Activated naive CD8-positive, alpha-beta T cell treated with anti-CD3 and anti-CD28 coated beads, Interleukin-2, amount 10 ng/mL, durations not matched to agents 7 days and 5 days (primary cell): ENCODE measurements around the gene RNF113B. TPM values are rescaled to one million over a fixed set of nuclear protein-coding genes. Genes with fewer than 3 reads are reported as not detected.

ENCODE experiments used
- ATAC-seq: fragments of 150-1000 bp; cut with Tn5 transposase; one replicate; pipeline ENCODE4 v1.10.0; 2021; ENCODE audit warnings: low read depth, moderate library complexity
- POLR2A ChIA-PET: fragments of 350-600 bp; sonication (Branson Sonifier 250); formaldehyde crosslinking; loops from one replicate; lab custom pipeline; 2021; ENCODE audit warnings: antibody characterized with exemption; lab: Charles Lee
- DNase-seq: peaks from one replicate; pipeline ENCODE4 v3.0.0; 2021
- H3K27ac Mint-ChIP-seq: one replicate; pipeline ENCODE4 v1.8.0; 2022; ENCODE audit warnings: mild to moderate bottlenecking, mixed read lengths
- H3K27me3 Mint-ChIP-seq: one replicate; pipeline ENCODE4 v1.8.0; 2022; ENCODE audit warnings: mild to moderate bottlenecking, moderate library complexity, mixed read lengths
- H3K36me3 Mint-ChIP-seq: one replicate; pipeline ENCODE4 v1.8.0; 2021; ENCODE audit warnings: mild to moderate bottlenecking, mixed read lengths
- H3K4me1 Mint-ChIP-seq: one replicate; pipeline ENCODE4 v1.8.0; 2021; ENCODE audit warnings: mixed read lengths
- H3K4me3 Mint-ChIP-seq: one replicate; pipeline ENCODE4 v1.8.0; 2022; ENCODE audit warnings: mild to moderate bottlenecking, moderate library complexity, mixed read lengths
- H3K9me3 Mint-ChIP-seq: one replicate; pipeline ENCODE4 v1.8.0; 2021; ENCODE audit warnings: mixed read lengths
- total RNA-seq, 2 experiments: library from RNA; stranded (reverse); gene quantifications; one replicate each; pipeline ENCODE4 v1.2.3, GENCODE V29; 2021

Gene RNF113B
- total RNA-seq, 2 experiments from 2014 or later: not detected

DNA sequence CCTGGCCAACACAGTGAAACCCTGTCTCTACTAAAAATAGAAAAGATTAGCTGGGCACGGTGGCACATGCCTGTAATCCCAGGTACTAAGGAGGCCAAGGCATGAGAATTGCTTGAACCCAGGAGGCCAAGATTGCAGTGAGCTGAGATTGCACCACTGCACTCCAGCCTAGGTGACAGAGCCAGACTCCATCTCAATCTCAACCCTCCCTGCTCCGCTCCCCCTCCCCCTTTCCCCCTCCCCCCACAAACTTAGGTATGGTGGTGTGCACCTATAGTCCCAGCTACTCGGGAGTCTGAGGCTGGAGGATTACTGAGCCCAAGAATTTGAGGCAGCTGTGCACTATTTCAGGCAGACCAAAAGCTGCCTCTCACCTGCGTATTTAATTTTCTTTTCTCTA is 21.6 kb upstream of the RNF113B start:
- H3K36me3 Mint-ChIP-seq: no peaks in the 10 kb centered on the region
- peaks cover 10% of the 10 kb centered on the region for H3K27me3 Mint-ChIP-seq
- no peak overlapping the region for H3K4me3 Mint-ChIP-seq
- DNase-seq: no peak
- peaks cover 2% of the 10 kb centered on the region for H3K9me3 Mint-ChIP-seq
- ATAC-seq: no peak
- POLR2A ChIA-PET: no interaction called here
- H3K4me1 Mint-ChIP-seq: no peaks in the 10 kb centered on the region
- no peak overlapping the region for H3K27ac Mint-ChIP-seq

DNA sequence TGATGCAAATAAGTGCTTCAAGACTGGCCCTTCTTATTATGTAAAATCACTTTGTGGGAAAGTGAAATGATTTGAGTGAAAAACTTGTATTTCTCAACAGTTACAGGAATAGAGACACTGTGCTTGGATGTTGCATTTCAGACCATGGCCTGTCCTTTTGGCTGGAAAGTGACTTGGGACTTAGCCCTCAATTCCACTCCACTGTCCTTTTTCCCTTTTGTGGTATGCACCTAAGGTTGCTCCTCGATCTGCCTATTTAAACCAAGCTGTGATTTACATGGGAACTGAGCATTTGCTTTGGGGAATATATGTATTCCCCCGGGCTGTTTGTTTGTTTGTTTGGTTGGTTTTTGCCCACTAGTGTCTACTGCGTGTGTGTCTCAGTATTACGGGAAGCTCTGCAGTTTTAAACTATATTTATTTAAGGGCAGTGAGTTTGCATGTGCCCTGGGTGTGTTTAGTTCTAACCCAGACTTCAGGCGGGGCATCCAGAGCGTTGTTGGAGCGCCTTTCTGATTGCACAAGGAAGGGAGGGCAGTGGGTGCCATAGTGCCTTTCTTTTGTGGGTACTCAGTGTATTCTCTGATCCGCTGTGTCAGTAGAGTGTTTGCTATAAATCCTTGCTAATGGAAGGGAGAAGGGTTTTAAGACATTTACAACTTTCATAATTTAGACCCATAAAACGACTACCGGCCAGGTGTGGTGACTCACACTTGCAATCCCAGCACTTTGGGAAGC is 18.2 kb upstream of the RNF113B start:
- POLR2A ChIA-PET: no interaction called here

DNA sequence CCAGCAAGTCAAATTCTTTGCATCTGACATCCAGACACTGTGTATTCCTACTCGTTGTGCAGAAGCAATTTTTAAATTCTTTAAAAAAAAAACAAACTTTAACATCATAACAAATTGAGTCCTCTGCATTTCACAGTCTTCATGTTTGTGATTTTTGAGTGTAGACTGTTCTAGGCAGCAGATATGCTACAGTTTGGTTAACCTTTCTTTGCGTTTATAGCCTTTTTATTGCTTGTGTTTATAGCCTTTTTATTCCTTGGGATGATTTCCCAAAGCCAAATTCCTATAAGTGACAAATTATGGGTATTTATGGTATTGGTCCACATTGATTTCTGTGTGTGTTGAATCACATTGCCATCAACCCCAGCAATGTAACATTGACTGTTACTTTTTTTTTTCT is 14.9 kb upstream of the RNF113B start:
- Mint-ChIP-seq H3K4me3 (no peak overlapping the region), H3K27ac (no peak overlapping the region), H3K27me3 (peaks cover 9% of the 10 kb centered on the region), H3K36me3 (no peaks in the 10 kb centered on the region), H3K4me1 (no peaks in the 10 kb centered on the region), H3K9me3 (no peaks in the 10 kb centered on the region)
- DNase-seq (no peak), ATAC-seq (no peak)
- POLR2A ChIA-PET: no interaction called here

More for the DNA sequence above, 18.2 kb upstream of the RNF113B start:
- H3K9me3 Mint-ChIP-seq: no peaks in the 10 kb centered on the region
- H3K27me3 Mint-ChIP-seq: peaks cover 7% of the 10 kb centered on the region
- DNase-seq (no peak), ATAC-seq (no peak)
- H3K4me1 Mint-ChIP-seq: no peaks in the 10 kb centered on the region
- H3K36me3 Mint-ChIP-seq: no peaks in the 10 kb centered on the region
- no peak overlapping the region for H3K27ac Mint-ChIP-seq
- H3K4me3 Mint-ChIP-seq: no peak overlapping the region

DNA sequence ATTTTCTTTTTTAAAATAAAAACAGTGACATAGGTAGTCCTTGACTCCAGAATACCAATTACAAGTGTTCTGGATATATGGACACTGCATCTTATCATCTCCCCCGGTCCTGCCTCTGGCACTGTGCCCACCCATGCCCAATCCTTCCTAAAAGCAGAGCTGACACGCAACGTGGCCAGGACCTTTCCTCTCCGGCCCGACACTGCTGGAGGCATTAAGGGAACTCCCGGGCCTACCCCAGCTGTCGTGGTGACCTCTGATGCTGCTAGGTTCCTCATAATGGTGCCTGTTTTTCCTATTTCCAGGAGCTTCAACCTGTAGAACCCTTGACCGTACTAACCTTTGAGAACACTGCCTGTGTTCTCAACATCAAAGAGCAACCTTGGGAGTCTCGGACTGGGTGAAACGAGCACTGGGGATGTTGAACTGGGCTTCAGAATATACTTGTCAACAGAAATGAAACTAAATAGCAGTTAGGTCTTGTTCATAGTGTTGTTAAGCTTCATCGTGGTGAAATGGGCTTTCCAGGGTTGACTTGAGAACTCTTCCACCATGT is 13.9 kb upstream of the RNF113B start:
- Mint-ChIP-seq H3K27ac (no peak overlapping the region), H3K9me3 (no peaks in the 10 kb centered on the region), H3K4me1 (no peaks in the 10 kb centered on the region), H3K36me3 (no peaks in the 10 kb centered on the region), H3K4me3 (no peak overlapping the region), H3K27me3 (peaks cover 9% of the 10 kb centered on the region)
- no peak for DNase-seq
- POLR2A ChIA-PET: no interaction called here
- ATAC-seq: no peak

DNA sequence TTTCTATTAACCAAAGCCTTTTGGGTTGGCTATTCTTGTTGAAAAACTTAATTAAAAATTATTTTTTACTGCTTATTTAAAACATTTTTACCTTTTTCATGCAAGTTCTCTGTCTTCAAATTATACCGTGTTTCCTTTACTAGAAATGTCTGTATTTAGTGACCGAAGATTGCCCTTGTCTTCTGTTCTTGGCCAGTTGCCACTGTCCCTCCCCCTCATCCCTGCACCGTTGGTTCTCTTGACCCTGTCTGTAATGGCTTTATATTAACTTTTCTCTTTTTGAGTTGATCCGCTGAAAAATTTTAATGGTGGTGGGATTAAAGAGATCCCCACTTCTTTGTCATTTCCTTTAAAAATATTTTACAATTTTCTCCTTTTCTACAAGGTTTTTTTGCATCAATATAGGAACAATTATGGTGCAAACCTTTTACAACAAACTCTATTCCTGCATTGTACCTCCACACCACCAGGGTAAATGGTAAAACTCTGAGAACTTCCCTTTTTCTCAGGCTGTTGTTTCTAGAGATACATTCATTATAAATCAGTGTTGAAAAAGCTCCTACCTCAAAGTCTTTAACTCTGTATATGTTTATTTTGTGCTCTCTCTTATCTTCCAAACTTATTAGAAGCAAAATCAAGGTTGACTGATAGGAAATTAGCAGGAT is 12.9 kb upstream of the RNF113B start:
- Mint-ChIP-seq H3K27me3 (peaks cover 9% of the 10 kb centered on the region), H3K36me3 (no peaks in the 10 kb centered on the region), H3K4me1 (no peaks in the 10 kb centered on the region), H3K4me3 (no peak overlapping the region), H3K9me3 (no peaks in the 10 kb centered on the region), H3K27ac (no peak overlapping the region)
- ATAC-seq: no peak
- POLR2A ChIA-PET: no interaction called here
- no peak for DNase-seq

DNA sequence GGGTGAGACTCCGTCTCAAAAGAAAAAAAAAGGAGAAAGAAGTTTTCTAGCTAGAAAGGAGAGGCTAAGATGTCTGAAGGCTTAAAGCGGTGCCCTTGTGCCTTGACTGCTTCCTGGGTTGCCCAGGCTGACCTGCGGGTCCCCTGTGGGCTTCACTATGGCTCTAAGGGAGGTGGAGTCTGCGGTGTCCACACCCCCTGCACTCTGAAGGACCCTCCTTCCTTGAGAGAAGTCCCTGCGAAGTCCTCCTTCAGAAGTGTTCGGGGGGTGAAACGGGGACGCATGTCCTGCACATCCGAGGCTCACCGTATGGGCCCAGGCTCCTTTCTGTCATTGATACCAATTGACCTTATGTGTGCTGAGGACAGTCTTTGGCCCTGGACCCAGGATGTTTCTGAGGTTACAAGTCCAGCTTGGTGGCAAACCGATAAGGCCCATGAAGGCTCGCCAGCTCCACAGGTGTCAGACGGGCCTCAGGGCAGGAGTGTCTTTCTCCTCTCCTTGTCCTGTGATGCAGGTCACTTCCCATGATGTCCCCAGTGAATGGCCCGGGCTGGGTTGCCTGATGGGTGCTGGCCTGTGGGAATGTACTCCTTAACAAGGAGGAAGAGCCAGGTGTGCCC is 11.6 kb upstream of the RNF113B start:
- H3K27me3 Mint-ChIP-seq: peaks cover 9% of the 10 kb centered on the region
- POLR2A ChIA-PET: no interaction called here
- H3K4me3 Mint-ChIP-seq: no peak overlapping the region
- H3K36me3 Mint-ChIP-seq: no peaks in the 10 kb centered on the region
- no peak for DNase-seq
- no peaks in the 10 kb centered on the region for H3K9me3 Mint-ChIP-seq
- no peak for ATAC-seq
- H3K4me1 Mint-ChIP-seq: no peaks in the 10 kb centered on the region
- no peak overlapping the region for H3K27ac Mint-ChIP-seq

DNA sequence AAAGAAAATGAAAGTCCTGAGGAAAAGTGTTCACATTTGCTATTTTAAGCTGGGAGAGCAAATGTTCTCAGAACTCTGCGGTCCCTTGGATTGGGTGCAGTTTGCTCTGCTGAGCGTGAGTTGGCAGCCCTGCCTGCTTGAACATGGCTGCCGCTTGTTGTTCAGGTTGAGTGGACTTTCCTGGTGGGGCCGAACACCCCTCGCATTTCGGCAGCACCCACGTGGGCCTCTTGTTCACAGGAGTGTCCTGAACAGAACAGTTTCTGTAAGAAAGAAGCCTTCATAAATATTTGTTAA is 10.8 kb upstream of the RNF113B start:
- H3K4me1 Mint-ChIP-seq: no peaks in the 10 kb centered on the region
- DNase-seq: no peak

DNA sequence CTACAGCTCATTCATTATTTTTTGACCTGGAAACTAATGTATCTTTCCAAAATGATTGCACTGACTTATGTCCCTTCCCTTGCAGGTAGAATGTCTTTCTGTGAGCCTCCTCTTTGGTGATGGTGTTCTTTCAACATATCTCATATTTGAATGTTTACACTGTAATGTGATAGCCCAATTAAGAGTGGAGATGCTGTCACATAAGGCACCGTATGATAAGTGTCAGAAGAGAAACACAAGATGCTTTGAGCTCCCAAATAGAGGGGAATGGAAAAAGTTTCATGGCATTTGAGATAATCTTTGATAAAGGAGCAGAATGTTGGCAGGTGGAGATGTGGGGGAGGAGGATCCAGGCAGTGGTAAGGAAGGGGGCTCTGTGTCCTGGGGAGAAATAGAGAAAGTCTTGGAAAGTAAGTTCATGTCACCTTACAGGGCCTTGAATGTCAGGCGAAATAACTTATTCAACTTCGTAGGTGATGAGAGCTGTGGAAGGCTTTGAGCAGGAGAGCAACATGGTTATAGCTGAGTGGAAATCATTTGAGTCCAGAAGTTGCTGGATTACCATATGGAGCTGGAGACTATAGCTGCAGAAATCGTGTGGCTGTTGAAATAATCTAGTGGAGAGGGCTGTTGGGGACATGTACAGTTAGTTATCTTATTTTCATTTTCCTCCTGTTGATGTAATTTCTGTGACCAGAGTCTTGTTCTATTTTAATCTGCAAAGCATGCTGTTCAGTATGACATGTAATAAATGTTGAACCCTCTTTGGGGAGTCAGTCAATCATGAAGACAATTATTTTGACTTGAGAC is 10.3 kb upstream of the RNF113B start:
- Mint-ChIP-seq H3K4me1 (no peaks in the 10 kb centered on the region), H3K4me3 (no peak overlapping the region), H3K27ac (no peak overlapping the region), H3K27me3 (peaks cover 11% of the 10 kb centered on the region), H3K36me3 (no peaks in the 10 kb centered on the region), H3K9me3 (no peaks in the 10 kb centered on the region)
- ATAC-seq (no peak), DNase-seq (no peak)
- POLR2A ChIA-PET: no interaction called here

More for the DNA sequence above, 10.8 kb upstream of the RNF113B start:
- Mint-ChIP-seq H3K4me3 (no peak overlapping the region), H3K36me3 (no peaks in the 10 kb centered on the region), H3K27ac (no peak overlapping the region), H3K9me3 (no peaks in the 10 kb centered on the region), H3K27me3 (peaks cover 11% of the 10 kb centered on the region)
- no peak for ATAC-seq
- POLR2A ChIA-PET: no interaction called here

DNA sequence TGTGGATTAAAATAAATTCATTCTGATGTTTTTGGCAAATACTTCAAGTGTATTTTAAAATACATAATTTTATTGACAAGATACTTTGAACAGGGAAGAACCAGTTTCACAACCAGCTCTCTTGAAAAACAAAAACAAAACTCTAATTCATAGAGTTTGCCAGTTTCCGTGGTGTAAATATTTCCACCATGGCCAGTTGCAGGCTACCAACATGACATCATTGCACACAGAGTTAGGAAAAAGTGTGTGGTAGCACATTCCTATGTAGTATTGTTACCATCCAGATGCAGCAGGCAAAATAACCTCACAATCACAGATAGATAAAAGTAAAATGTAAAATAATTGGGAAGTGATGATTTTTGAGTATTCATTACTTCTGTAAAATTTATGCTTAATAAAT is 7.7 kb upstream of the RNF113B start:
- H3K27me3 Mint-ChIP-seq: peaks cover 7% of the 10 kb centered on the region
- no peaks in the 10 kb centered on the region for H3K9me3 Mint-ChIP-seq
- H3K4me3 Mint-ChIP-seq: no peak overlapping the region
- no peaks in the 10 kb centered on the region for H3K36me3 Mint-ChIP-seq
- no peaks in the 10 kb centered on the region for H3K4me1 Mint-ChIP-seq
- no peak overlapping the region for H3K27ac Mint-ChIP-seq
- ATAC-seq: no peak
- POLR2A ChIA-PET: no interaction called here
- no peak for DNase-seq

DNA sequence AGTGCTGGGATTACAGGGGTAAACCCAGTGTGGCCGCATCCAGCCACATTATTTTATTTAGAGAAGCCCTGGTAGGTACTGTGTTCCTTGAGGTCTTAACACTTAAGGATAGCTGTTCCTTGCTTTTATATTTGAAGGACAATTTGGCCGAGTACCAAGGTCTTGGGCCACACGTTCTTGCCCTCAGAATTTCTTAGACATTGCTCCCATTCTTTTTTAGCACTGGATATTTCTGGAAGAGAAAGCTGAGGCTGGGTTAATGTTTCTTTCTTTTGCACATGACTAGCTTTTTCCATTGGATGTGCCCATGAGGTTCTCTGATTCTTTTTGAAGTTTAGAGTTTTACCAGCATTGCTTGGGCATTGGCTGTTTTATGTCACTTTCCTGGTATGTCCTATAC is 5.5 kb upstream of the RNF113B start:
- Mint-ChIP-seq H3K36me3 (no peaks in the 10 kb centered on the region), H3K4me1 (no peaks in the 10 kb centered on the region), H3K4me3 (no peak overlapping the region), H3K27me3 (peaks cover 2% of the 10 kb centered on the region), H3K27ac (no peak overlapping the region), H3K9me3 (no peaks in the 10 kb centered on the region)
- POLR2A ChIA-PET: no interaction called here
- DNase-seq: no peak
- no peak for ATAC-seq

DNA sequence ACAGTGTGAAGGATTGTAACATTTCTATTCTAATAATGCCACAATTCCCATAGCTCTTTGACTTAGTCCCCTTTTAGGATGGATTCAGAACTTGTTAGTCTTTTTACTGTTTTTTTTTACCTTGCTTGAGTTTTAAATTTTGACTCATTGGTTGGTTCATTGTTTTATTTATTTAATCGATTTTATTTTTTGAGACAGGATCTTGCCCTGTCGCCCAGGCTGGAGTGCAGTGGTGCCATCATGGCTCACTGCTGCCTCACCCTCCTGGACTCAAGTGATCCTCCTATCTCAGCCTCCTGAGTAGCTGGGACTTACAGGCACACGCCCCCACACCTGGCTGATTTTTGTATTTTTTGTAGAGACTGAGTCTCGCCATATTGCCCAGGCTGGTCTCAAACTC is 5.1 kb upstream of the RNF113B start:
- Mint-ChIP-seq H3K4me3 (no peak overlapping the region), H3K9me3 (no peaks in the 10 kb centered on the region), H3K27ac (no peak overlapping the region), H3K27me3 (peaks cover 2% of the 10 kb centered on the region), H3K36me3 (no peaks in the 10 kb centered on the region), H3K4me1 (no peaks in the 10 kb centered on the region)
- ATAC-seq (no peak), DNase-seq (no peak)
- POLR2A ChIA-PET: no interaction called here

DNA sequence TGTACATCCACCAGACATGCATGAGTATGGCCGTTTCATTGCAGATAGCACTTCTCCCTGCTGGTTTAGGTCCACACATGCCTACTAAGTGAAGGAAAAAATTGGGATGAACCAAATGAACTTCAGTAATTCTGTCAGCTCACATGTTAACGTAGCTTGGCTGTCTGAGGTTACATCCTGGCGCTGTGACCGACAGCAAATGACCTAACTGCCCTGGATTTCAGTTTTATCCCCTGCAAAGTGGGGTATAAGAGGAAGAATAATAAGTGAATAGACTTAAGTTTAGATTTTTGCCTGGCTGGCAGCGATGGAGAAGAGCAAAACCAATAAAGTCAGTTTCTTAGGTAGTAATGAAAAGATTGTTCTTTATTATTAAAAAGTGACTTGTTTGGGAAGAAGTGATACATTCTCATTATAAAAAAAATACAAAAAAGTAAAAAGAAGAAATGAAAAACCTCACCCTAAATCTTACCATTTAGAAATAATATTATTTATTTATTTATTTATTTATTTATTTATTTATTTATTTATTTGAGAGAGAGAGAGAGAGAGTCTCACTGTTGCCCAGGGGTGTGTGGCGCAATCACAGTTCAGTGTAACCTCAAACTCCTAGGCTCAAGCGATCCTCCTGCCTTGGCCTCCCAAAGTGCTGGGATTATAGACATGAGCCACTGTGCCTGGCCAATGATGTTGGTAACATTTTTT is 4.2 kb upstream of the RNF113B start:
- Mint-ChIP-seq H3K4me3 (no peak overlapping the region), H3K27me3 (peaks cover 2% of the 10 kb centered on the region), H3K36me3 (no peaks in the 10 kb centered on the region), H3K27ac (no peak overlapping the region), H3K9me3 (no peaks in the 10 kb centered on the region), H3K4me1 (no peaks in the 10 kb centered on the region)
- DNase-seq: no peak
- POLR2A ChIA-PET: no interaction called here
- no peak for ATAC-seq

DNA sequence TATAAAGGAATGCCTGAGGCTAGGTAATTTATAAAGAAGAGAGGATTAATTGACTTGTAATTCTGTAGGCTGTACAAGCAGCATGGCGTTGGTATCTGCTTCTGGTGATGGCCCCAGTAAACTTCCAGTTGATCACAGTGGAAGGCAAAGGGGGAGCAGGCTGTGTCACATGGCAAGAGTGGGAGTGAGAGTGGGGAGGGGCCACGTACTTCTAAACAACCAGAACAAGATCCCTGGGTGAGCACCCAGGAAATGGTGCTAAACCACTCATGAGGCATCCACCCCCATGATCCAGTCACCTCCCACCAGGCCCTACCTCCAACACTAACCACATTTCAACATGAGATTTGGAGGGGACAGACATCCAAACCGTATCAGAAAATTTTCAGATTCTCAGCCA is 3.0 kb upstream of the RNF113B start:
- no peak overlapping the region for H3K4me3 Mint-ChIP-seq
- H3K9me3 Mint-ChIP-seq: no peaks in the 10 kb centered on the region
- H3K27ac Mint-ChIP-seq: no peak overlapping the region
- DNase-seq: no peak
- peaks cover 2% of the 10 kb centered on the region for H3K27me3 Mint-ChIP-seq
- H3K4me1 Mint-ChIP-seq: no peaks in the 10 kb centered on the region
- POLR2A ChIA-PET: no interaction called here
- ATAC-seq: no peak
- H3K36me3 Mint-ChIP-seq: no peaks in the 10 kb centered on the region
